ENCODE results near the gene FAM200C. TPM values are rescaled to one million over a fixed set of nuclear protein-coding genes. Genes with fewer than 3 reads are reported as not detected.

FAM200C gene
- total and polyA plus RNA-seq, 2 donors (not counting 1 experiment from before 2014, with no cell fraction given): 0.28 to 1.3 TPM

- H3K9me3 Mint-ChIP-seq (ENCODE audit: insufficient read depth): no peaks in the 10 kb centered on the region
- 0% methylated on average over 1 of the region's 1 CpG for WGBS (ENCODE audit: insufficient coverage)
- no peak overlapping the region for H3K27ac Mint-ChIP-seq
- H3K4me1 Mint-ChIP-seq: no peaks in the 10 kb centered on the region
- no peak overlapping the region for H3K27ac ChIP-seq (ENCODE audit: low read length in 2 of 2)
- no peak overlapping the region for H3K4me3 ChIP-seq (ENCODE audit: control extremely low read depth in 1 of 5, extremely low read depth in 1 of 5, insufficient read depth in 1 of 5, low read depth in 2 of 5, low read length in 4 of 5)
- H3K79me2 ChIP-seq (ENCODE audit: control insufficient read depth, insufficient read depth, low read length): no peaks in the 10 kb centered on the region
- POLR2A ChIA-PET: no interaction called here
- intact Hi-C loops (cut with micrococcal nuclease): no loop called here
- peaks cover 17% of the 10 kb centered on the region for H3K27me3 Mint-ChIP-seq
- no peaks in the 10 kb centered on the region for H3K27me3 ChIP-seq (replicated peaks in 1 of 4; ENCODE audit: control extremely low read depth in 1 of 4, control insufficient read depth in 3 of 4, insufficient read depth in 4 of 4, low read length in 3 of 4)
- H3K4me3 Mint-ChIP-seq: no peak overlapping the region
- CTCF ChIA-PET: no interaction called here
- no peaks in the 10 kb centered on the region for H3K9me3 ChIP-seq (ENCODE audit: control extremely low read depth in 1 of 3, control insufficient read depth in 2 of 3, insufficient read depth in 1 of 3, low read length in 2 of 3)
- DNase-seq (no peak), ATAC-seq (ENCODE audit: low read depth) (no peak)
- no peak overlapping the region for H3K9ac ChIP-seq (ENCODE audit: low read length)
- no peak overlapping the region for H2AFZ ChIP-seq (ENCODE audit: insufficient read depth, low read depth, low read length, poor library complexity, severe bottlenecking)
- no peaks in the 10 kb centered on the region for H3K4me1 ChIP-seq (ENCODE audit: control insufficient read depth in 2 of 2, insufficient read depth in 2 of 2, low read length in 2 of 2)
- H3K4me2 ChIP-seq (replicated peaks; ENCODE audit: low read depth, low read length, poor library complexity, severe bottlenecking): no peak overlapping the region
- TF ChIP-seq EZH2 (IDR thresholded peaks at IDR 0.05; ENCODE audit: borderline replicate concordance, insufficient read depth, low read depth, low read length, poor library complexity, severe bottlenecking) (no peak), CTCF (IDR thresholded peaks at IDR 0.05) (no peak)
- no peaks in the 10 kb centered on the region for H3K36me3 ChIP-seq (replicated peaks in 1 of 2; ENCODE audit: control extremely low read depth in 1 of 2, control insufficient read depth in 1 of 2, extremely low read depth in 1 of 2, insufficient read depth in 2 of 2, low read length in 1 of 2)
- no peaks in the 10 kb centered on the region for H4K20me1 ChIP-seq (ENCODE audit: control insufficient read depth, insufficient read depth, low read length, poor library complexity, severe bottlenecking)
Observed at GRCh38 chr5:160359242-160359641, 40.6 kb downstream of the FAM200C start.

GRCh38 chr5:160357861-160358411 is 41.9 kb downstream of the FAM200C start:
- POLR2A ChIA-PET: no interaction called here

More at GRCh38 chr5:160357861-160358411, 41.9 kb downstream of the FAM200C start:
- TF ChIP-seq EZH2 (IDR thresholded peaks at IDR 0.05; ENCODE audit: borderline replicate concordance, insufficient read depth, low read depth, low read length, poor library complexity, severe bottlenecking) (no peak), CTCF (IDR thresholded peaks at IDR 0.05) (no peak)
- no peak for DNase-seq
- H3K27me3 Mint-ChIP-seq: peaks cover 21% of the 10 kb centered on the region
- no peak overlapping the region for H3K4me3 ChIP-seq (ENCODE audit: control extremely low read depth in 1 of 5, extremely low read depth in 1 of 5, insufficient read depth in 1 of 5, low read depth in 2 of 5, low read length in 4 of 5)
- H3K27me3 ChIP-seq (replicated peaks in 1 of 4; ENCODE audit: control extremely low read depth in 1 of 4, control insufficient read depth in 3 of 4, insufficient read depth in 4 of 4, low read length in 3 of 4): no peaks in the 10 kb centered on the region
- no peaks in the 10 kb centered on the region for H3K9me3 Mint-ChIP-seq (ENCODE audit: insufficient read depth)
- no peaks in the 10 kb centered on the region for H3K4me1 ChIP-seq (ENCODE audit: control insufficient read depth in 2 of 2, insufficient read depth in 2 of 2, low read length in 2 of 2)
- H3K27ac ChIP-seq (ENCODE audit: low read length in 2 of 2): no peak overlapping the region
- H3K4me1 Mint-ChIP-seq: no peaks in the 10 kb centered on the region
- 92% methylated on average over 4 of the region's 7 CpGs for WGBS (ENCODE audit: insufficient coverage)
- no peaks in the 10 kb centered on the region for H3K79me2 ChIP-seq (ENCODE audit: control insufficient read depth, insufficient read depth, low read length)
- H3K27ac Mint-ChIP-seq: no peak overlapping the region
- ATAC-seq (ENCODE audit: low read depth): no peak
- H3K9ac ChIP-seq (ENCODE audit: low read length): no peak overlapping the region
- no peaks in the 10 kb centered on the region for H4K20me1 ChIP-seq (ENCODE audit: control insufficient read depth, insufficient read depth, low read length, poor library complexity, severe bottlenecking)
- H2AFZ ChIP-seq (ENCODE audit: insufficient read depth, low read depth, low read length, poor library complexity, severe bottlenecking): no peak overlapping the region
- H3K4me3 Mint-ChIP-seq: no peak overlapping the region
- no peaks in the 10 kb centered on the region for H3K36me3 ChIP-seq (replicated peaks in 1 of 2; ENCODE audit: control extremely low read depth in 1 of 2, control insufficient read depth in 1 of 2, extremely low read depth in 1 of 2, insufficient read depth in 2 of 2, low read length in 1 of 2)
- CTCF ChIA-PET: interaction anchor here (0.5 kb wide), 1 partner anchor 38 kb away, joined by 3 read pairs; no protein-coding TSS in a partner anchor
- intact Hi-C loops (cut with micrococcal nuclease): no loop called here
- no peak overlapping the region for H3K4me2 ChIP-seq (replicated peaks; ENCODE audit: low read depth, low read length, poor library complexity, severe bottlenecking)
- H3K9me3 ChIP-seq (ENCODE audit: control extremely low read depth in 1 of 3, control insufficient read depth in 2 of 3, insufficient read depth in 1 of 3, low read length in 2 of 3): no peaks in the 10 kb centered on the region

Data from B cell (primary cell).